NOMO-1 (cell line): ENCODE measurements around the gene POC1A.

Source experiments
- DNase-seq, 2 experiments: peaks; one replicate each; lab custom pipeline; 2025; ENCODE audit not compliant: unreplicated experiment in 2 of 2; lab: John Stamatoyannopoulos, UW

The POC1A gene

DNA sequence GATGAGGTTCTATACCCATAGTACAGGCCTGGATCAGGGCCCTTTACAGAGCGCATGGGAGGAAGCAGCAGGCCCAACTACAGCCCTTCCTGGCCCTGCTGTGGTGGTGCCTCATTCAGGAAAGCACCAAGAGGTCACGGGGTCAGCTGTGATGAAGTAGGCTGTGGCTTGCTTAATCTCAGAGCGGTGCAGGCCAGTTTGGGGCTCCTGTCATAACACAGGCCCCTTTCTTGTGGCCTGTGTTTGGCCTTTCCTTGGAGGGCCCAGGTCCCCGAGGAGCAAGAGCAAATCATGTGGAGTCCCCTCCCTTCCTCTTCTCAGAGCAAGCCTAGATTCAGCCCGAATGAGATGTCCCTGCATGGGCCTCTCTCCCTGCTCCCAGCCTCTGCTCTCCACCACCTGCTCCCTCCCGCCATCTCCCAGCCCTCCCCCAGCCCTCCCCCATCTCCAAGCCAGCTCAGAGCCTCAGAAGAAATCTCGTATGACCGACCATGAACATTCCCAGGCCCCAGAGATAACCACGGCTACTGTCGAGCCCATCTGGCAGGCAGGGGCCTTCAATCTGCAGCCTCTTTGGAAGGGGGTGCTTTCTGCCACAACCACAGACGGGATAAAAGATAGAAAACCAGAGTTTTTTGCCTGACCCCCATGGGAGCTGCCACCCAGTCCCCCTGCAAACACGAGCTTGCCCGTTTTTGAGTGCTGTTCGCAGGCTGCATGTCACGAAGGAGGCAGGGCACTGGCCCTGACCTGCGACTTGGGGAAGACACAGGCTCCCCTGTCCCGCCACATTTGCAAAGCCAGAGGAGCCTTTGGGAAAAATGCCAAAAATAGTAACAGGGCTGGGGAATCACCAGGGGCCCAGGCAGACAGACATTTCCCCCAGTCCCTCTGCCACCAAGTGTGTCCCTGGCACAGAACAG is 65.5 kb downstream of the POC1A start:
- peak; percentile 59 to 63 for DNase-seq

DNA sequence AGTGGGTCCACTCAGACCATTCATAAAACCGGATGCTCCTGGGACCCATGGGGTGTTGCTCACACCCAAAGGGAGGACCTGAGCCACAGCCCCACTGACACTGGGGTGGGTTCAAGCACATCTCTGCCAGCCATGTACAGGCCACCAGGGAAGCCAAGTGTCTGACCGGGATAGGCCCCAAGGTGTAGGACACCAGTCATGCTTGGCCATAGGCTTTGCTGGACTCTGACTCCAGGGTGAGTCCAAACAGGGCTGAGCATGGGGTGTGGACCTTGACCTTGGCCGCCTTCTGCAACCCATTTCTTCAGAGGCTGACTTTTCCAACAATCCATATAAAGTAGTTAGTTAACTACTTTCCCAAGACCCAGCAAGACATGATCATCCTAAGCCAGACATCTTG is 66.5 kb downstream of the POC1A start:
- no peak for DNase-seq

DNA sequence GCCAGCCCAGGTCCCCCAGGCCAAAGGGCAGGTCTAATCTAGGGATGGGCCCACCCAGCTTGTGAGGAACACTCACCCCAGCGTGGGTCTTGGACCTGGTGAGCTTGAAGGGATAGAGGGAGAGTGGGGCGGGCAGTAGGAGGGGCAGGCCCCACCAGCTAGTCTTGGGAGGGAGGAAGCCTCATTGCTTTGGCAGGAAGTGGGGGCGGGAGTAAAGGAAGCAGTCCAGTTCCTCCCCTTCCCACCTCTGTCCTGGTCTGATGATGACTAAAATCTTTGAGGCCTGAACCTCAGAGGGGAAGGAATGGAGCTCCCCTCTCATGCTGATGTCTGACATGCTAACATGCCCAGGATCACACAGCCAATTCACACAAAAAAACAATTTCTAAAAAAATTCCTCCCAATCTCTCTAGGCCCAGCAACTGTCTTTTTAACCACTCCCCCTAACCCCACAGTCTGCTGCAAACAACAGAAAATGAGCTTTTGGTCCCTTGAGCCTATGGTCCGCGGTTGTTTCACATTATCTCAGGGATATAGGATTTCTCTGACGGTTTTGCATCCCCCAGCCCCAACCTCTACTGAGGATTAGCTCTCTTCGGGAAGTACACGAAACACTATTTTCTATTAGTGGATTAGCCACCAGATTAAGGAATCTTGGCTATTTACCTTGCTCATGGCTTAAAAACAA is 67.1 kb downstream of the POC1A start:
- DNase-seq: no peak

DNA sequence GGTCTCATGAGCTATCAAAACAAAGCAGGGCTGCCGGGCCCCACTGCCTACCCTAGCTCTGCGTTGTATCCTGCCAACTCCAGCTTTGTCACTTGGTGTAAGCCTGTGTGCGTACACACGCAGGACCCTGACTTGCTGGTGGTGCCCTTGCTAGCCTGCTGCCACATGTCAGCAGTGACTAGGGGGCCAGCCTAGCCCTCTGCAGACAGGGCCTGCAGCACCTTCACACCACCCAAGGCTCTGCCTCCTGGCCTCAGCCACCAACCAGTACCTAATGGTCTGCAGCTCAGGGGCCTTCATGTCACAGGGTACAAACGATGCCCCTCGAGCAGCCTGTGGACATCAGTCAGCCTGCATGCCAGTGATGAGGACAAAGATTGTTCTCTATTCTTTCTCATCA is 67.8 kb downstream of the POC1A start:
- no peak for DNase-seq

DNA sequence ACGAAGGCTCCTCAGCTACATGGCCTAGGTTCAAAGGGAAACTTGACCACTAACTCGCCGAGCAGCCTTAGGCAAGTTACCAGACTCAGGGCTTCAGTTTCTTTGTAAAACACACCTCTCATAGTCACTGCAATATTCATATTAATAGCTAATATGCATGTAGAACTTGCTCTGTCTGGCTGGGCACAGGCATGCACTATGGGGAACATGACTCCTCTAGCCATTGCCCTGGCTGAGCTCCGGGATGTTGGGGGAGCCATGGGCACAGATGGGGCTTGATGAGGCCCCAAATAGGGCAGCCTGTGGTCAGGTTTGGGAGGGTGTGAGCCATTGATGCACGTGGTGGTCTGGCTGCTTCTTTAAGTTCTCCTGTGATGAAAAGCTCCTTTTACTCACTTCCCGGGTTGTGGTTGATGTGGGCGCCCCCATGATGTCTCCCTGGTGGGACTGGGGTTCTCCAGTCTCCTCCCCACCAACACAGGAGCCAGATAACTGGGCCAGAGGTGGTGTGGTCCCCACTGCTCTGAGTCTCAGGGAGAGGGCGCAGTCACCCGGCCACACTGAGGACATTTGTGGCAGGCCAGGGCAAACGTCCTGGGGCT is 68.4 kb downstream of the POC1A start:
- DNase-seq: no peak

DNA sequence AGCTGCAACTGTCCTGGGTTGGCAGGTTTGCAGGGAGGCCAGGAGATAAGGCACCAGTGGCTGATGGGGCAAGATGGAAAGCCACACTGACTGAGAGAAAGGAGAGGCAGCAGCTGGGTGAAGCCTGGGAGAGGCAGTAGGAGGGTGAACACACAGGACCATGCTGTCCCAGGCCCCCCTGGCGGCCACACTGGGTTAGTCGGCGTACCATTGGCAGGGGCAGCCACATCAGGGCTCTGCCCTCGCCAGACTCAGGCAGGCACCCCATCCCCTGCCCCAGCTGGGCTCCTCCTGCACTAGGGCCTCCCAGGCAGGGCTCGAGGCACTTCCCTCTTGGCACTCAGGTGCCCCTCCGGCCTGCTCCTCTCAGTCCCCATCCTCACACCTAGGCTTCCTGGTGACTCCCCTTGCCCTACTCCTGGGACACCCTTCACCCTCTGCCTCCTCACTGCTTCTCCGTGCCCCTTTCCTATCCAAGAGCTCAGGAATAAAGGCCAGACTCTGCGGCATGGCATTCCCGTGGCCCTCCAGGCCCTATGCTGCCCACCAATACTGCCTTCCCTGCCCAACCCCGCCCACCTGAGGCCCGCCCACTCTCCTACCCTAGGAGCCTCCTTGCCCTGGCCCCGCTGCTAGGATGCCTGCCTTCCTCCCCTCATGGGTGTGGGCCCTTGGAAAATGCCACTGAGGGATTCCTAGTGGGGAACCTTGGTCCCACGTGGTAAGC is 69.1 kb downstream of the POC1A start:
- DNase-seq: no peak

DNA sequence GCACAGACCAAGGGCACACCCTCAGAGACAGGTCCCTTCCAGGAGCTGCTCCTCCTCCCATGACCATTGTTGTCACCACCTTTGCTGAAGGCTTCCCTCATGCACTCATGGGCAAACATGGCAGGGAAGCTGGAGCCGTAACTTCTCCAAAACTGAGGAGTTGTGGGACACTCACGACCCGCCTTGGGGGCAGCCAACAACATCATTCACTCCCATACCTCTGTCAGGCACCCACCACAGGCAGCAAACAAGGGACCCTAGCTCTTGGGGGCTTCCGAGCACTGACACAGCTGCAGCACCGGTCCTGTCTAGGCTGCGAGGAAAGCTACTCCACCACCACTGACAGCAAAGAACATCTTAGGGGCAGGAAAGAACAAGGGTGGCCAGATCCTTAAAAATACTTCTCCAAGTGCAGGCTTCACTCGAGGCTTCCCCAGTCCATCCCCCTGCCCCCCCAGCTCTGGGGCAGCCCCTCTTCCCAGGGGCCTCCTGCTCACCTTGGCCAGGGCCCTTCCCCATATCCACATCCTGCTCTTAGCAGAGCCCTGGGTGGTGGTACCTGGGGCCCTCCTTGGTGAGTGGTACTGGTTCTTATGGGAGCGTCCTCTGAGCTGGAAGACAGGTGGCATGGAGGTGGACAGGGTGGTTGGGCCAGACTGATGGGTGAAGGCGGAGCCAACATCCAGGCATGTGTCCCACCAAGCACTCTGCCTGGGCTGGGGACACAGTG is 69.8 kb downstream of the POC1A start:
- no peak for DNase-seq

DNA sequence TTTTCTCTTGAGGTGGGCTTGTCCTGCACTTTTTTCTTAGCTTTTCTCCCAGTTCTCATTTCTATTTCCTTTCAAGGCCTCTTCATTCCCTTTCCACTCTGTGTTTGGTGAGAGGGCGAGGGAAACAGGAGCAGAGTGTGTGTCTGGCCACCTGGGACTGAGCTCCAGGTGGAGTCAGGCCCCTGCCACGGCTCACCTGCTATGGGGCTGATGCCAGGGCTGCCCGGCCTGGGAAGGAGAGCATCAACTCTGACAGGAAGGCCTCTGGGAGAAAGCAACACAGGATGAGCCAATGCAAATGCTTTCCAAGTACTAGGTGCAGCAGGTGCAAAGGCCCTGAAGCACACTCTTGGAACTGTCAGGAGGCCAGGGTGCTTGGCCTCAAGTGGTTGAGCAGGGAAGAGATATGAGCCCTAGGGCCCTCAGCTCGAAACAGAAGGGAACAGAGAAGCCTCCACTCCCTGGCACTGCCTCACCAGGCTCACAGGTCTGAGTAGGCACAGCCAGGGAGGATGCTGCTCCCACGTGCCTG is 70.6 kb downstream of the POC1A start:
- no peak for DNase-seq

DNA sequence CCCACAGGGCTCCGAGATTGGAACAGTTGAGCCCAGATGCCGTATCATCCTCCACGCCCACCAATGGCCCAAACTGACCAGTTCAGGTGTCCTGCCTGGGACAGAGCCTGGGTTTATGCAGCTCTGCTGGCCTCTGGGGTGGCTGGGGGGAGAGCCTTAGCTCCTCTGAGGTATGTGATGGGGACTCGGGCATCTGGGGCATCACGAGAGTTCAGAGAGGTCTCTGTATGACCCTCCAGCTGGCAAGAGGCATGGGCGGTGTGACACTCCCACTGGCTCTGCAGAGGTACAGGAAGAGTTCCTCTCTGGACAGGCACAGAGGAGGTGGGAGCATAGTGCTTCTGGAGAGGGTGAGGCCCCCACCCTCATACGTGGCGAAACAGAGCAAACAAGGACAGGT is 71.3 kb downstream of the POC1A start:
- no peak for DNase-seq

DNA sequence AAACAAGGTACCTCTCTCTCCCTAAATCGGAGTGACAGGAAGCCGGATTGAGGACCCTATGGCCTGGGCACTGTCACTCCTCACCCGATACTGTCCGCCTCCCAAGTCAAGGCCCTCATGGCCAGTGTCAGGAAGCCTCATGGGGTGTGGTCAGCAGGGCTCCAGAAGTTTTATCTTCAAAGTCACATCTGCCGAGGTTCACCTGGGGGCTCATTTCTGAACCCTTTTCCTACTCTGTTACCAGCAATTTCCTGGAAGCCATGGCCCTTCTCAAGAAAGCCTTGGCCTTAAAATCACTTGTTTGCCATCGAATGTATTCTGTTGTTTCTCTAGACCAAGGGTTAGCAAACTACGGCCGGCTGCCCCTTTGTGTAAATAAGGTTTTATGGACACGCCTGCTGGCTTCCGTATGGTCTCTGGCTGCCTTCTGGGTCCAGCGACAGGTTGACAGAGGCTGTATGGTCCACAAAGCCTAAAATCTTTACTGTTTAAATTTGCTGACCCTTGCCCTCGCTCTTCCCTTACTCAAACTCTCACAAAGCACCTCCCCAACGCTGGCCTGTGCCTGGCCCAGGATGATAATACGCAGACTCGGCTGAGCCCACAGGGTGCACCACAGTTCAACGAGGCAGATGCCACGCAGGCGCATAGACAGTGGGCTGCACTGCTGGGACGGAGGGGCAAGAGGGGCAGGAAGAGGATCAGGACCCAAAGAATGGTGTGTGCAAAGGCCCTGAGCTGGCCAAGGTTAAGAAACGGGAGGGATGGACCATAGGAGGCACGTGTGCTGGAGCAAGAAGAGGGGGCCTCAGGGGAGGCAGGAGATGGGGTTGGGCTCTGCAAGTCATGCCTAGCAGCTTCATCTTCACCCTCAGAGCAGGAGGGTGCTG is 73.1 kb downstream of the POC1A start:
- DNase-seq: no peak

DNA sequence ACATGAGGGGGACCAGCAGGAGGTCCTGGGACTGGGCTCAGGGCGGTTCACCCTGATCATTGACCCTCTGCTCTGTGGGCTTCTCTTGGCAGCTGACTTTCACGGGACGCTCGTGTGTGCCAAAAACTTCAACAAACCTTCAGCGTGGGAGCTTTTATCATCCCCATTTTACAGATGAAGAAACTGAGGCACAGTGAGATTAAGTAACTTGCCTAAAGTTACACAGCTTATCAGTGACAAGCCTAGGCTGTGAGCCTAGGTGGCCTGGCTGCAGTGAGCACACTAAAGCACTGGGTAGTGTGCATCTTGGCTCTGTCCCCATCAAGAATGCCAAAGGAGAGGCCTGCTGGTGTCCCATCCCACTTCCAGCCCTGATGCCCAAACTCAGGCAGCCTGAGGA is 74.3 kb downstream of the POC1A start:
- no peak for DNase-seq

DNA sequence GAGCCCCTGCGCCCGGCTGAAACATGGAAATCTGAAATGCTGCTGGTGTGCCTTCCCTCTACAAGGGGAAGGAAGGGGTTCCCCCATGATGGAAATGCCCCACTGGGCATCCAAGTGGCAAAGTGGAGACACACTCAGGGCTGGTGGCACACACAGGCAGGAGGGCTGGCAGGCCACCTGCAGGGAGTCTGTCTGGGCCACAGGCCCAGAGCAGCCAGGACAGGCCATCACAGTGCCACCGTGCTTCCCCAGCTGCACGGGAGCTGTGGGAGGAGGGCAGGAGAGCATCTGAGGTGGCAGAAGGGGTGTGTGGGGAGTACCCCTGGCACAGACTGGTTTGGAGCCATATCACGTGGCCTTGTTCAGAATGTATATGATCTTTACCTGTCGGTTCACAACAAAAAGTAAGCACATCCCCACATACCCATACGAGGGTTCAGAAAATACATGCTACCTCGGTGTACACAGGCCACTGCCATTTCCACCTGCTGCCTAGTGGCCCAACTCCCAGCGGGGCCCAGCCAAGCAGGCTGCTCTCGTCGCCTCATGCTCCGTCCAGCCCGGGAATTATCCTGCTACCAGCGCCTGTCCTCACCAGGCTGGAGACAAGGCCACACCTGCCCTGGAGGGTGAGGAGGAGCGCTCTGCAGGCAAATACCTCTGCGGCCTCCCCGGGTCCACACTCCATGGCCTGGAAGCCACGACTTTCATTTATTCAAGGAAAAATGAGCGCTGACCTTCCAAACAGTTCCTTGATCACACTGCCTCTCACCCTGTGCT is 75.3 kb downstream of the POC1A start:
- DNase-seq: no peak

DNA sequence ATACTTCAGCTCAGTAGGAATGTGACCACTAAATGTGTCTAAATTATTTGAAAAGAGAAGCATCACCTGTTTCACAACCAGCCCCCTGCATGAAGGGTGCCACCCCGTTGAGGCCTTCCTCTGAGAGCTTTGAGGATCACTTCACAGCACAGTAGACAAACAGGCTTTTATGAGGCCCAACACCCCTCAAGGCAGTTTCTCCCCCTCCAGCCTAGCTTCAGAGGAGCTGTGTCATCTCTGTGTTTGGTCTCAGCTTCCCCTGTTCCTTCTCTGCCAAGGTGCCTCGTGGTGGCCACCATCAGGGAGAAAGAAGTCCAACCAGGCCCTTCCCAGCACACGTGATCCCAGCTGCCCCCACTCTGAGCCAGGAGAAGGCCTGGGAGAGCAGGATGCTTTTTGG is 76.3 kb downstream of the POC1A start:
- no peak for DNase-seq

DNA sequence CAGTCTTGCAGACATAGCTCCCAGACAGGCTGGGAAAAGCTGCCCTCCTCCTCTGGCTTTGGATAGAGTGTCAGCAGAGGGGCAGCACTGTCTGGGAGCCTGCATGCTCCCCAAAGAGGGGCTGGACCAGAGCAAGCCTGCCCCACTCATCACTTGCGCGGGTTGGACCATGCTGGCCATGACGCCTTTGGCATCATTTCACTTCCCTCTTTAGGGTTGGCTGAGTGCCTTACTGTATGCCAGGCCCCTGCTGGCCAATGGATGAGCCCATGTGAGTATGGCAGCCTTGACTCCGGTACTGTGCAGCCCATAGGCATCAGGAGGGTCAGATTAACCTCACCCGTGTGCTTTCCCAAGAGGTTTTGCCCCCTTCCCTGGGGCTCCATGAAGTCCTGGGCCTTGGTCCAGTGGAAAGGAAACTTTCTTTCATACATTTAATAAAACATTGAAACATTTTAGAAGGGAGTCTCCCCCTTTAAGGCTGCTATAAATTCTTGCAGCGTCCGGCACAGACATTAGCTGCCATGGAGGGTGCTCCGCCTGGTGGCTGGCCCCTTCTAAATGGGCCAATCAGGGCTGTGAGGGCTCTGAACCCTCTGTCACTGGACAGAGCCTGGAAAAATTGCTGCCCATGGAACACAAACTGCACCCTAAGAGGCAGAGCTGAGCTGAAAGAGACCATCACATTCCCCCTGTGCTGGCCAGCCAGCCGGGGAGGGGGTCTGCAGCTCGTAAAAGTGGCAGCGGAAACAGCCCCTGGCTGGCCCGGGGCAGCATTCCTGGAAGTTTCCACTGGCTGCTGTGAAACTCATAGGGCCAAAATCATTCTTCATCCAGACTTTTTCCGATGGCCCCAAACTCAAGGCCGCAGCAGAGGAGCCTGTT is 77.1 kb downstream of the POC1A start:
- no peak for DNase-seq

DNA sequence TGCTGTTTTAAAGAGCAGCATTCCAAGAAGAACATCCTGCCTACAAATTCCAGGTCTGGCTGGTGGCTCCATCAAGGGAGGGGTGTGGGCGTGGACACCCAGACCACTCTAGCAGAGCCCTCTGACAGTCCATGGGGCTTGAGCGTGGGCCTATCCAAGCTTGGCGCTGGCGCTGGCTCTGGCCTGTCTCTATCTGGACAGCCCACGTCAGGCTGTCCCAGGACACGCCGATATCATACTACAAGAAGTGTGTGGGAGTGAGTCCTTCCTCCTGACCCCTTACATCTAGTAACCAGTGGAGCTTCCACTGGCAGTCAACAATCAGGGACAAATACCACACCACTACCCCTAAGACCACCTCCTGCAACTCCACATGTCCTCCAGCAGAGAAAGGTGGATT is 80.7 kb downstream of the POC1A start:
- DNase-seq: no peak

DNA sequence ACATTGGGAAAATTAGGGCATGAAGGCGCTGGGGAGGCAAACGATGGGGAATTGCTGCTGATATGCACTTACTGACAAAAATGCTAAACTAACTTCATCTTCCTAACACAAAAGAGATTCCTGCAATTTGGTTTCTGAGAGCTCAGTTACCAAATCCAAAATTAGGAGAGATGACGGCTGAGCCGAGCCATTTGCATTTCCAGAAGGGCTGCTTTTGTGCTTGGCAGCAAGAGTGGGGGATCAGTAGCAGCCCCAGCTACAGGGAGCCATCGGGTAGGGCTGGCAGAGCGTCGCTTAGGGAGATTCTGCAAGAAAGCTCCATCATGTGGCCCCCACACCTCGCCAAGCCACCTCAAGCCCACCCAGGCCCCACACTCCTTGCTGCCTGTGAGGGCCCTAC is 81.8 kb downstream of the POC1A start:
- no peak for DNase-seq

DNA sequence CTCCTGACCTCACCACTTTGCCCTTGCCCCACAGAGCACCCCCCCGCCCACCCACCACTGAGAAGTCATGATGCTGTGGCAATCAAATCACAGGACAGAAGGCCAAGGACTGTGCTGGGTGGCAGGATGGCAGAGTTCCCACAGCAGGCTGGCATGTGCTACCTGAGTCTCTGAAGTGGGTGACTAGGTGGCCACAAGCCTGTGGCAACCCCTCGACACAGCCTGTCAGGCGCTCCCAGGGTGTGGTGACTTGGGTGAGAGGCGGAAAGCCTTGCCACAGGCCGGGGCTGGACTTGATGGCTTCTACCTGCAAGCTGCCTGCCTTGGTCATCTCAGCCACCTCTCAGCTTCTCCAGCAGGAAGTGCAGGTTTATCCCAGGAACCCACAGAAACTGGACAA is 82.2 kb downstream of the POC1A start:
- DNase-seq: no peak
